BE2C (cell line): ENCODE measurements around the gene HYDIN.
"Not testable (repeated sequence)": the region's sequence is repeated elsewhere in the genome, so short reads cannot be mapped to it uniquely, and the experiment has no call there.

Experiments used
- DNase-seq: peaks from one replicate; pipeline ENCODE4 v3.0.0-alpha.2; 2020
- H3K27me3 ChIP-seq: fragments of 250-450 bp; sonication (Bioruptor Pico); 2 replicates; pipeline ENCODE4 v1.5.1; 2020; ENCODE audit warnings: mild to moderate bottlenecking
- H3K36me3 ChIP-seq: fragments of 250-450 bp; sonication (Bioruptor Pico); 2 replicates; pipeline ENCODE4 v1.5.1; 2020; ENCODE audit warnings: mild to moderate bottlenecking
- H3K4me1 ChIP-seq: fragments of 250-450 bp; sonication (Bioruptor Pico); 2 replicates; pipeline ENCODE4 v1.5.1; 2020
- H3K4me3 ChIP-seq: 2 replicates; pipeline ENCODE4 v1.5.1; 2011; ENCODE audit warnings: low read depth, low read length
- H3K9me3 ChIP-seq: fragments of 250-450 bp; sonication (Bioruptor Pico); 2 replicates; pipeline ENCODE4 v1.5.1; 2020

Gene HYDIN

GRCh38 chr16:71151654-71152053, 78.9 kb downstream of the HYDIN start:
- H3K36me3 ChIP-seq, H3K4me1 ChIP-seq, H3K27me3 ChIP-seq, H3K9me3 ChIP-seq, DNase-seq, H3K4me3 ChIP-seq: not testable (repeated sequence)

- H3K36me3 ChIP-seq, H3K27me3 ChIP-seq, H3K4me1 ChIP-seq, H3K9me3 ChIP-seq, DNase-seq, H3K4me3 ChIP-seq: not testable (repeated sequence)
These were observed 87.3 kb downstream of the HYDIN start for GRCh38 chr16:71143246-71143645.

- H3K9me3 ChIP-seq, H3K4me3 ChIP-seq, H3K4me1 ChIP-seq, H3K27me3 ChIP-seq, H3K36me3 ChIP-seq, DNase-seq: not testable (repeated sequence)
These were observed 120.0 kb downstream of the HYDIN start for GRCh38 chr16:71110565-71110964.

- H3K36me3 ChIP-seq, H3K9me3 ChIP-seq, H3K27me3 ChIP-seq, DNase-seq, H3K4me3 ChIP-seq, H3K4me1 ChIP-seq: not testable (repeated sequence)
These were observed 120.8 kb downstream of the HYDIN start for GRCh38 chr16:71109656-71110208.

GRCh38 chr16:71105881-71106280, 124.6 kb downstream of the HYDIN start:
- not testable (repeated sequence) for H3K4me3 ChIP-seq, H3K9me3 ChIP-seq, DNase-seq, H3K27me3 ChIP-seq, H3K4me1 ChIP-seq, H3K36me3 ChIP-seq

GRCh38 chr16:71083573-71083972, 146.9 kb downstream of the HYDIN start:
- not testable (repeated sequence) for H3K9me3 ChIP-seq, H3K4me1 ChIP-seq, H3K4me3 ChIP-seq, H3K36me3 ChIP-seq, H3K27me3 ChIP-seq, DNase-seq

- not testable (repeated sequence) for H3K27me3 ChIP-seq, H3K4me1 ChIP-seq, DNase-seq, H3K4me3 ChIP-seq, H3K9me3 ChIP-seq, H3K36me3 ChIP-seq
These were observed 149.7 kb downstream of the HYDIN start for GRCh38 chr16:71080777-71081176.

- H3K4me1 ChIP-seq, H3K9me3 ChIP-seq, H3K4me3 ChIP-seq, H3K27me3 ChIP-seq, DNase-seq, H3K36me3 ChIP-seq: not testable (repeated sequence)
These were observed 150.3 kb downstream of the HYDIN start for GRCh38 chr16:71080262-71080661.

GRCh38 chr16:71070651-71071050, 159.9 kb downstream of the HYDIN start:
- not testable (repeated sequence) for H3K27me3 ChIP-seq, H3K4me3 ChIP-seq, H3K4me1 ChIP-seq, H3K36me3 ChIP-seq, DNase-seq, H3K9me3 ChIP-seq

- not testable (repeated sequence) for DNase-seq, H3K27me3 ChIP-seq, H3K36me3 ChIP-seq, H3K4me1 ChIP-seq, H3K4me3 ChIP-seq, H3K9me3 ChIP-seq
These were observed 160.7 kb downstream of the HYDIN start for GRCh38 chr16:71069842-71070241.

GRCh38 chr16:71053897-71054609, 176.5 kb downstream of the HYDIN start:
- not testable (repeated sequence) for H3K4me1 ChIP-seq, H3K9me3 ChIP-seq, H3K27me3 ChIP-seq, H3K4me3 ChIP-seq, DNase-seq, H3K36me3 ChIP-seq

- H3K36me3 ChIP-seq, H3K4me3 ChIP-seq, DNase-seq, H3K9me3 ChIP-seq, H3K27me3 ChIP-seq, H3K4me1 ChIP-seq: not testable (repeated sequence)
These were observed 180.2 kb downstream of the HYDIN start for GRCh38 chr16:71050307-71050706.

- not testable (repeated sequence) for H3K27me3 ChIP-seq, H3K36me3 ChIP-seq, H3K4me3 ChIP-seq, DNase-seq, H3K4me1 ChIP-seq, H3K9me3 ChIP-seq
These were observed 191.0 kb downstream of the HYDIN start for GRCh38 chr16:71039368-71040111.

- H3K4me1 ChIP-seq, H3K27me3 ChIP-seq, DNase-seq, H3K9me3 ChIP-seq, H3K36me3 ChIP-seq, H3K4me3 ChIP-seq: not testable (repeated sequence)
These were observed 192.1 kb downstream of the HYDIN start for GRCh38 chr16:71038421-71038820.

- not testable (repeated sequence) for H3K36me3 ChIP-seq, H3K27me3 ChIP-seq, H3K4me3 ChIP-seq, H3K9me3 ChIP-seq, DNase-seq, H3K4me1 ChIP-seq
These were observed 192.5 kb downstream of the HYDIN start for GRCh38 chr16:71037987-71038386.

- not testable (repeated sequence) for H3K9me3 ChIP-seq, H3K36me3 ChIP-seq, H3K4me3 ChIP-seq, H3K27me3 ChIP-seq, H3K4me1 ChIP-seq, DNase-seq
These were observed 202.3 kb downstream of the HYDIN start for GRCh38 chr16:71028032-71028727.
